ENCODE measurements around the gene FAM53B.

The FAM53B gene

GRCh38 chr10:124652701-124653100 is 91.5 kb downstream of the FAM53B start:
- H3K79me2 ChIP-seq (ENCODE audit: insufficient read depth, low read depth) = peaks cover 19% of the 10 kb centered on the region
- no peak overlapping the region for H3K4me2 ChIP-seq
- no peak overlapping the region for H3K27ac ChIP-seq
- peaks cover 90% of the 10 kb centered on the region for H3K4me1 ChIP-seq (ENCODE audit: low read depth, poor library complexity, severe bottlenecking)
- no peak for TF ChIP-seq CTCF (conservative IDR thresholded peaks at IDR 0.05; ENCODE audit: low read depth, low read length)
- H4K20me1 ChIP-seq (ENCODE audit: insufficient read depth) = no peaks in the 10 kb centered on the region
- H3K9ac ChIP-seq = no peak overlapping the region
- H3K27me3 ChIP-seq (ENCODE audit: insufficient read depth, low read depth) = no peaks in the 10 kb centered on the region
- no peak overlapping the region for H2AFZ ChIP-seq (ENCODE audit: low read depth)
- no peaks in the 10 kb centered on the region for H3K36me3 ChIP-seq (ENCODE audit: insufficient read depth)
- H3K4me3 ChIP-seq (IDR thresholded peaks at IDR 0.05; ENCODE audit: insufficient read depth, low read depth, low read length) = no peak overlapping the region

GRCh38 chr10:124652200-124652599 is 92.0 kb downstream of the FAM53B start:
- Histone ChIP-seq H3K27ac (no peak overlapping the region), H3K4me1 (ENCODE audit: low read depth, poor library complexity, severe bottlenecking) (peaks cover 90% of the 10 kb centered on the region), H2AFZ (ENCODE audit: low read depth) (no peak overlapping the region), H3K4me2 (no peak overlapping the region), H3K4me3 (IDR thresholded peaks at IDR 0.05; ENCODE audit: insufficient read depth, low read depth, low read length) (no peak overlapping the region), H3K27me3 (ENCODE audit: insufficient read depth, low read depth) (no peaks in the 10 kb centered on the region), H3K36me3 (ENCODE audit: insufficient read depth) (no peaks in the 10 kb centered on the region), H3K9ac (no peak overlapping the region), H4K20me1 (ENCODE audit: insufficient read depth) (no peaks in the 10 kb centered on the region), H3K79me2 (ENCODE audit: insufficient read depth, low read depth) (peaks cover 21% of the 10 kb centered on the region)
- no peak for TF ChIP-seq CTCF (conservative IDR thresholded peaks at IDR 0.05; ENCODE audit: low read depth, low read length)

- Histone ChIP-seq H3K4me3 (IDR thresholded peaks at IDR 0.05; ENCODE audit: insufficient read depth, low read depth, low read length) (no peak overlapping the region), H3K36me3 (ENCODE audit: insufficient read depth) (no peaks in the 10 kb centered on the region), H3K79me2 (ENCODE audit: insufficient read depth, low read depth) (peaks cover 22% of the 10 kb centered on the region; the same call in 1 of the 2 replicates), H4K20me1 (ENCODE audit: insufficient read depth) (no peaks in the 10 kb centered on the region), H3K27ac (no peak overlapping the region), H3K9ac (no peak overlapping the region), H3K27me3 (ENCODE audit: insufficient read depth, low read depth) (no peaks in the 10 kb centered on the region), H3K4me1 (ENCODE audit: low read depth, poor library complexity, severe bottlenecking) (peaks cover 90% of the 10 kb centered on the region), H3K4me2 (no peak overlapping the region), H2AFZ (ENCODE audit: low read depth) (no peak overlapping the region)
- no peak for TF ChIP-seq CTCF (conservative IDR thresholded peaks at IDR 0.05; ENCODE audit: low read depth, low read length)
Measured at GRCh38 chr10:124651402-124651891, 92.7 kb downstream of the FAM53B start.

- no peaks in the 10 kb centered on the region for H3K27me3 ChIP-seq (ENCODE audit: insufficient read depth, low read depth)
Measured at GRCh38 chr10:124650820-124651401, 93.3 kb downstream of the FAM53B start.

More at GRCh38 chr10:124650820-124651401, 93.3 kb downstream of the FAM53B start:
- Histone ChIP-seq H3K9ac (no peak overlapping the region), H3K36me3 (ENCODE audit: insufficient read depth) (no peaks in the 10 kb centered on the region), H3K4me3 (IDR thresholded peaks at IDR 0.05; ENCODE audit: insufficient read depth, low read depth, low read length) (no peak overlapping the region), H3K79me2 (ENCODE audit: insufficient read depth, low read depth) (peaks cover 17% of the 10 kb centered on the region; the same call in 1 of the 2 replicates), H2AFZ (ENCODE audit: low read depth) (no peak overlapping the region), H3K27ac (no peak overlapping the region; the same call in 1 of the 2 replicates), H3K4me1 (ENCODE audit: low read depth, poor library complexity, severe bottlenecking) (peaks cover 89% of the 10 kb centered on the region), H4K20me1 (ENCODE audit: insufficient read depth) (no peaks in the 10 kb centered on the region), H3K4me2 (no peak overlapping the region)
- no peak for TF ChIP-seq CTCF (conservative IDR thresholded peaks at IDR 0.05; ENCODE audit: low read depth, low read length)
